ENCODE results near the gene EVI2B.
"Not testable (repeated sequence)": the region's sequence is repeated elsewhere in the genome, so short reads cannot be mapped to it uniquely, and the experiment has no call there.

EVI2B gene

DNA sequence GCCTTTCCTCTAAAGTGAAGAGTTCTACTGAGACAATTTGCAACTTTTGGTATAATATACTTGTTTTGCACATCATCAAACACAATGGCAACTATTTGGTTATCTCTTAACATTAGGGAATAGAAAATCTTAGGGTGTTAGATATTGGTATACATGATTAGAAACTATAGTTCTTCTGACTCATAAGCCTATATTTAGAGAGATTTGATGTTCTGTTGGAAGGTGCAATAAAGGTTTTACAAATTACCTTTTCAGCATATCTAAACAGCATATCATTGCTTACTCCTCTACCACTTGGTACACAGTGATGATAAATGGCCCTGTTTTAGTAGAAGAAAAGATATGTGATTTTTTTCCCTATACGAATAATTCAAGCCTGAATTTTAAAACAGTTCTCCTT, 6.2 kb downstream of the EVI2B start:
- Histone ChIP-seq H3K4me1 (ENCODE audit: control insufficient read depth, insufficient read depth, low read length) (peaks cover 16% of the 10 kb centered on the region), H3K4me3 (ENCODE audit: low read length) (no peak overlapping the region), H3K9ac (ENCODE audit: low read length) (no peak overlapping the region), H3K27me3 (ENCODE audit: control insufficient read depth, insufficient read depth, low read length) (no peaks in the 10 kb centered on the region), H3K9me3 (ENCODE audit: control insufficient read depth, low read length) (no peaks in the 10 kb centered on the region), H3K36me3 (ENCODE audit: control insufficient read depth, insufficient read depth, low read length) (no peaks in the 10 kb centered on the region)

DNA sequence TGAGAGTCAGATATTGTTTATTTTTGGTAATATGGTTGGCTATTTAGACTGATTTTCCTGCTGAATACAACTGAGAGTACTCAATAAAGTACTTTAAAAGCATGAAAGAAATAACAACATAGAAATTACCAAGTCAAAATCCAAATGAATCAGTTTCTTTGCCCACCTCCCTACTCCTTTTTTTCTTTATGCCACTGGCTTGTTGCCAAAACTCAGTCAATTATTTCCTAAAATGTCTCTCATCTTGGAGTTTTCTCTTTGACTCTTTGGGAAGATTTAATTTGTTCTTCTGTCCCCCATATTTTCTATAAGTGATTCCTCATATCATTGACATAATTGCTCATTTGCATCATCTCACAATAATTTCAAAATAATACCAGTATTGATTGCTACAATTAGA, 14.2 kb downstream of the EVI2B start:
- no peaks in the 10 kb centered on the region for H3K27me3 ChIP-seq (ENCODE audit: control insufficient read depth, insufficient read depth, low read length)
- H3K9me3 ChIP-seq (ENCODE audit: control insufficient read depth, low read length): no peaks in the 10 kb centered on the region
- H3K4me1 ChIP-seq (ENCODE audit: control insufficient read depth, insufficient read depth, low read length): no peaks in the 10 kb centered on the region
- H3K36me3 ChIP-seq (ENCODE audit: control insufficient read depth, insufficient read depth, low read length): no peaks in the 10 kb centered on the region
- no peak overlapping the region for H3K4me3 ChIP-seq (ENCODE audit: low read length)
- no peak overlapping the region for H3K9ac ChIP-seq (ENCODE audit: low read length)

DNA sequence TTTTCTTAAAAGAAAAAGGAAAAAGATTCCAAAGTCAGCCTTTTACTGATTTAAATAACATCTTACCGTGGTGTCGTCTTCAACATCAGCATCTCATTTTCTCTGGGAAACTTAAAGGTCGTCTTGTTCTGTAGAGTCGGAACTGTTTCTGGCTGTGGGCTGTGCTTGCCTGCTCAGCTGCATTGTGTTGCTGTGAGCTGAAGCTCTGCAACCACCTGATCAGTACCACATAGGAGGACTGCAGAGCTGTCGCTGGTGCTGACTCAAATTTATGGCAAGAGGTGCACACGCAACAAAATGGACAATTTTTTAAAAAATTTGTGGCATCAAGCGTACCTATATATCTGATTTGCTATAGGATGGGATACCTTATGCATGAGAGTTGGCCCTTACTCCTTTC, 16.8 kb downstream of the EVI2B start, which contains the start of gene OMG:
TSS of gene OMG (minus strand) at position 150 of the 400 bp plus-strand sequence. CDS start 908 bp downstream, outside the sequence.
- Histone ChIP-seq H3K9me3 (ENCODE audit: control insufficient read depth, low read length) (no peaks in the 10 kb centered on the region), H3K27me3 (ENCODE audit: control insufficient read depth, insufficient read depth, low read length) (no peaks in the 10 kb centered on the region), H3K9ac (ENCODE audit: low read length) (no peak within 1 kb of the TSS), H3K36me3 (ENCODE audit: control insufficient read depth, insufficient read depth, low read length) (no peaks in the 10 kb centered on the region), H3K4me3 (ENCODE audit: low read length) (no peak within 1 kb of the TSS), H3K4me1 (ENCODE audit: control insufficient read depth, insufficient read depth, low read length) (no peaks in the 10 kb centered on the region)

DNA sequence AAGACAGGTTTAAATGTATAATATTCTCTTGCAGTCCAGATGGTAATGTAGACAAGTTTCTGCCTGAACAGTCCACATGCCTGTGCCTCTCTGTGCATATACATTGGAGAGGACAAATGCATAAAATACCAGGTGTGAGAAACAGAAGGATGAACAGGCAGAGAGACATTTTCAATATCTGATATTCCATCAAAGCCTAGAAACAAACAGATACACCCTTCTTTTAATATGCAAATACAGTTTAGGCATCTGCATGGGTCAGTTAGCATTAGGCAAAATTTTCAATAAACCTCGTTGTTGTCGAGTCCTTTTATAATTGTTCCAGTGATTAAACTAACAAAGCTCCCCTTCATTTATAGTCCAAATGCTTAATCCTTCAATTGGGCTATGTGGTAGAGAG, 17.7 kb downstream of the EVI2B start:
- Histone ChIP-seq H3K4me1 (ENCODE audit: control insufficient read depth, insufficient read depth, low read length) (no peaks in the 10 kb centered on the region), H3K27me3 (ENCODE audit: control insufficient read depth, insufficient read depth, low read length) (no peaks in the 10 kb centered on the region), H3K36me3 (ENCODE audit: control insufficient read depth, insufficient read depth, low read length) (no peaks in the 10 kb centered on the region), H3K4me3 (ENCODE audit: low read length) (no peak overlapping the region), H3K9me3 (ENCODE audit: control insufficient read depth, low read length) (no peaks in the 10 kb centered on the region), H3K9ac (ENCODE audit: low read length) (no peak overlapping the region)

DNA sequence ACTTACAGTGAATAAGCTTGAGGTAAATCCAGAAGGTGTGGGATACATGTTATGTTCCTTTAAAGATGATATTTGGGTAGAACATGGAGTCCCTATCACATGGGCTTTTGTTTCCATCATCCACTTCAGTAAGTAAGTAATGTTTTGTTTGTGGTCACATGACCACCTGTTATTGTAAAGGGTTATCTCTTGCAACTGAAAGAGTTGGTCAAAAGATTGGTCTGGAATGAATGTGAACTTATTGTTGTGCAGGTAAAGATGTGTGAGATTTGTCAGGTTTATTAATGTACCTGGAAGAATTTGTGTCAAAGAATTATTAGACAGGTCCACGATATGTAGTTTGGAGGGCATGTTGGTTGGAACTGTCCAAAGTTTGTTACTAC, 18.4 kb downstream of the EVI2B start:
- no peak overlapping the region for H3K4me3 ChIP-seq (ENCODE audit: low read length)
- H3K9me3 ChIP-seq (ENCODE audit: control insufficient read depth, low read length): no peaks in the 10 kb centered on the region
- H3K9ac ChIP-seq (ENCODE audit: low read length): no peak overlapping the region
- no peaks in the 10 kb centered on the region for H3K36me3 ChIP-seq (ENCODE audit: control insufficient read depth, insufficient read depth, low read length)
- no peaks in the 10 kb centered on the region for H3K4me1 ChIP-seq (ENCODE audit: control insufficient read depth, insufficient read depth, low read length)
- H3K27me3 ChIP-seq (ENCODE audit: control insufficient read depth, insufficient read depth, low read length): no peaks in the 10 kb centered on the region

DNA sequence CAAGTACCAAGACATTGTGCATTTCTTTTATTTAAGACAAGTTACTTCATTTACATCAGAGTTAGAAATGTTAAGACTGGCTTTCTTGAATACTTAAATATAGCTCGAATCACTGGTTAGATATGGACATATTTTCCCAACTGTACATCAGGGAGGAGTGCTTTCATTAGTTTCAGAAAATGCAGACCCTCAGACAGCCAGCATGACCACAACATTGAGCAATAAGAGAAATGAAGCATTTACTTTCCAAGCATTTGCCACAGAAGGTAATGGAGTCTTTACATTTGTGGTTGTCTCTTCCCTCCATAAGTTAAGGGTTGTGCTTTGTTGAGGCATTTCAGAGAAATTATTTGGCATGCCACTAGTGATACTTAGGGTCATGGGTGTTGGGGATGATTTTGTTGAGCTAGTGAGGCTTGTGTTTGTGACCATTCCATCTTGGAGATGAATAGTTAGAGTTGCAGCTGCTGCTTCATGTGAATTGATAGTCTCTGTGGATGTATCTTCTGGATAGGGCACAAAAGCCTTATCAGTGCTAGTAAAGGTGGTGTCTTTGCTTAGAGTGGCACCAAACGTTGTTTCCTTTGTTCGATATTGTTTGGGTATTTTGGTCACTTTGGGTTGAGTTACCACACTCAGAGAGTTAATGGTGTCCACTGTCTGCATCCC, 18.9 kb downstream of the EVI2B start:
- Histone ChIP-seq H3K4me3 (ENCODE audit: low read length) (no peak overlapping the region), H3K4me1 (ENCODE audit: control insufficient read depth, insufficient read depth, low read length) (no peaks in the 10 kb centered on the region), H3K9me3 (ENCODE audit: control insufficient read depth, low read length) (no peaks in the 10 kb centered on the region), H3K36me3 (ENCODE audit: control insufficient read depth, insufficient read depth, low read length) (no peaks in the 10 kb centered on the region), H3K27me3 (ENCODE audit: control insufficient read depth, insufficient read depth, low read length) (no peaks in the 10 kb centered on the region), H3K9ac (ENCODE audit: low read length) (no peak overlapping the region)

DNA sequence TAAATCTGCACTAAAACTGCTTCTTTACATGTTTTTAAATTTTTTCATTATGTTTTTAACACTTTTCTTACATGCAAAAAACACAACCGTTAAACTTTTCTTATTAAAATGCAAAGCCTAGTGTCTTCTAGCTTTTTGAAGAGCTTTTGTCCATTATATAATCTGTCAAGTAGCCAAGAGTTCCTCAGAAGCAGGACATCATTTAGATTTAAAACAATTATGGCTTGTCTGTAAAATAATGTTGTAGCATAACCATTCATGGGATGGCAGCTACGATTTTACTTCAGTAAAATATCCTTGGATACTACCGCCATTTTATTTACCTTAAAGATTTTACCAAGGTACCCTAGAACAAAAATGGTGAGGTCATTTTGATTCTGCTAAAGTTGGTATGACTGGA, 19.6 kb downstream of the EVI2B start:
- no peak overlapping the region for H3K4me3 ChIP-seq (ENCODE audit: low read length)
- H3K9ac ChIP-seq (ENCODE audit: low read length): no peak overlapping the region
- H3K36me3 ChIP-seq (ENCODE audit: control insufficient read depth, insufficient read depth, low read length): no peaks in the 10 kb centered on the region
- no peaks in the 10 kb centered on the region for H3K4me1 ChIP-seq (ENCODE audit: control insufficient read depth, insufficient read depth, low read length)
- H3K9me3 ChIP-seq (ENCODE audit: control insufficient read depth, low read length): no peaks in the 10 kb centered on the region
- no peaks in the 10 kb centered on the region for H3K27me3 ChIP-seq (ENCODE audit: control insufficient read depth, insufficient read depth, low read length)

DNA sequence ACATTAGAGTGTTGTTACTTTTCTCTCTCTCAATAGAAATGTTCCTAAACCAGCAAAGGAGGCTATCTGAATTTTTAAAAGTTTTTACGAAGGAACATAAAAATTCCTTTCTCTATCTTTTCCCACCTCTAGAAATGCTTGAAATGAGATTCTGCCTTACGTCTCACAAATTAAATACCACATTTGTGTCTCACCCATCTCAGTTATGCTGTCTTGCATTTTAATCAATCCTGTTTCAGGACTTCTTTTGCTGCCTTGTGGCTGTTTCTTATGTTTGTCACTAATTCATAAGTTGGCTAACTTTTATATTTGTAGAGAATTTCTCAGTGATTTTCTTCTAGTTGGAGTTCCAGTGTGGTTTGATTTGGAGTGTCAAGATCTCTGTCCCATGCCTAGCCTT, 20.3 kb downstream of the EVI2B start:
- Histone ChIP-seq H3K9ac (ENCODE audit: low read length) (no peak overlapping the region), H3K27me3 (ENCODE audit: control insufficient read depth, insufficient read depth, low read length) (no peaks in the 10 kb centered on the region), H3K9me3 (ENCODE audit: control insufficient read depth, low read length) (no peaks in the 10 kb centered on the region), H3K4me3 (ENCODE audit: low read length) (no peak overlapping the region), H3K36me3 (ENCODE audit: control insufficient read depth, insufficient read depth, low read length) (no peaks in the 10 kb centered on the region), H3K4me1 (ENCODE audit: control insufficient read depth, insufficient read depth, low read length) (no peaks in the 10 kb centered on the region)

DNA sequence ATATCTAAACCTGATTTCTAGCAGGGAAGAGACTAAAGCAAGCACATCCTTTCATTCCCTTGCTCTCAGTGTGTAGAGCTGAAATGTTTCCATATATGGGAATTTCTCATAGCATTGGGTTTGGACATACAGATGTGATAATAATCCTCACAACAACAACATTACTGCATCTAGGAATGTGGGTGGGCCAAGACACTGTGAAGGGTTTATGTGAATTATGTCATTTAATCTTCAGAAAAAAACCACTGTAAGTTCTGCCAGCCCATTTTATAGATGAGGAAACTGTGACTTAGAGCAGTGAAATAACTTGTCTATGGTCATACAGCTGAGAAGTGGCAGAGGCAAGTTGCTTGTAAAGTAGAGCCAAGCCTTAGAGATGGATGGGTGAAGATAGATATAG, 22.0 kb downstream of the EVI2B start:
- no peak overlapping the region for H3K4me3 ChIP-seq (ENCODE audit: low read length)

DNA sequence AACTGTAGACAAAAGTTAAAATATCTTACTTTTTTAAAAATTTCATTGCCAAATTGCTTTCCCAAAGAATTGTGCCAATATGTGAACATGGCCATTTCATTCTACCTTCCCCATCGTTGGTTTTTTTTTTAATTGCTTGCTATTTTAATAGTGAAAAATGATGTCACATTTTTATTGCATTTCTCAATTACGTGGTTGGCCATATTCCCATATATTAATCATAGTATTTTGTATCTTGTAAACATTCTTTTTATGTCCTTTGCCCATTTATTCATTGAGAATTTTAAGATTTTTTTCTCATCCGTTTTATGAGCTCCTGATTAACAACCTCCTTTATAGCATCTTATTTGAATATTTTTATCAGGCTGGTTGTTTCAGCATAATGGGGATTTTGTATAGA, 24.1 kb downstream of the EVI2B start:
- Histone ChIP-seq H3K4me3 (ENCODE audit: low read length) (no peak overlapping the region), H3K9ac (ENCODE audit: low read length) (no peak overlapping the region), H3K27me3 (ENCODE audit: control insufficient read depth, insufficient read depth, low read length) (no peaks in the 10 kb centered on the region), H3K9me3 (ENCODE audit: control insufficient read depth, low read length) (no peaks in the 10 kb centered on the region), H3K36me3 (ENCODE audit: control insufficient read depth, insufficient read depth, low read length) (no peaks in the 10 kb centered on the region), H3K4me1 (ENCODE audit: control insufficient read depth, insufficient read depth, low read length) (no peaks in the 10 kb centered on the region)

More for the DNA sequence above, 22.0 kb downstream of the EVI2B start:
- H3K4me1 ChIP-seq (ENCODE audit: control insufficient read depth, insufficient read depth, low read length): no peaks in the 10 kb centered on the region
- no peaks in the 10 kb centered on the region for H3K36me3 ChIP-seq (ENCODE audit: control insufficient read depth, insufficient read depth, low read length)
- H3K27me3 ChIP-seq (ENCODE audit: control insufficient read depth, insufficient read depth, low read length): no peaks in the 10 kb centered on the region
- H3K9me3 ChIP-seq (ENCODE audit: control insufficient read depth, low read length): no peaks in the 10 kb centered on the region
- H3K9ac ChIP-seq (ENCODE audit: low read length): no peak overlapping the region

DNA sequence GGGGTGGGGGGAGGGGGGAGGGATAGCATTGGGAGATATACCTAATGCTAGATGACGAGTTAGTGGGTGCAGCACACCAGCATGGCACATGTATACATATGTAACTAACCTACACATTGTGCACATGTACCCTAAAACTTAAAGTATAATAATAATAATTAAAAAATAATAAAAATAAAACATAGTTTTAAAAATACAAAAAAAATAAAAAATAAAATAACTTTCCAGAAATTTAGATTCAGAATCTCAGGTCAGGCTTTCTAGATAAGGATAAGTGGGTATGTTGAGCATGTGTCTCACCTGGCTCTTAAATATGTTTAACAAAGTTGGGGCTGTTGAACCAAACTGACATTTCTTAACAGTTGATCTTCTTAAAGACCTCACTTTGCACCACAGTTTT, 25.9 kb downstream of the EVI2B start:
- H3K9me3 ChIP-seq (ENCODE audit: control insufficient read depth, low read length); H3K4me1 ChIP-seq (ENCODE audit: control insufficient read depth, insufficient read depth, low read length); H3K36me3 ChIP-seq (ENCODE audit: control insufficient read depth, insufficient read depth, low read length); H3K9ac ChIP-seq (ENCODE audit: low read length); H3K27me3 ChIP-seq (ENCODE audit: control insufficient read depth, insufficient read depth, low read length); H3K4me3 ChIP-seq (ENCODE audit: low read length): not testable (repeated sequence)

DNA sequence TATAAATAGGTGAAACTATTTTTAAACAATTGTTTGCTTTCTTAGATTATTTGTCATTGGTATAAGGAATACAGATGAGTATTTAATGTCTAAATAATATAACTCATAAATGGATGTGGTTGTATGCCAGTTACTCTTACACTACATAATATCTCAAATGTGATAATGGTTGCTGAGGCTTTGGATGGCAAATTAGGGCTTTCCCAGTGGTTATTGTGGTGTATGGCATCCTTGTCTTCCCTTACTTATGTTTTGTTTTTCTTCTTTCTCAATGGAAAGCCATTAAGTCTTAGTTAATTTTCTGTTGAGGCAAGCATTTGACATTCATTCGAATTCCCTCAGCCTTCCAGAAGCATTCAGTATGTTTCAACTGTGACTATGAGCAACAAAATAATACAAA, 27.3 kb downstream of the EVI2B start:
- no peaks in the 10 kb centered on the region for H3K4me1 ChIP-seq (ENCODE audit: control insufficient read depth, insufficient read depth, low read length)
- no peak overlapping the region for H3K9ac ChIP-seq (ENCODE audit: low read length)
- H3K9me3 ChIP-seq (ENCODE audit: control insufficient read depth, low read length): no peaks in the 10 kb centered on the region
- no peak overlapping the region for H3K4me3 ChIP-seq (ENCODE audit: low read length)
- no peaks in the 10 kb centered on the region for H3K27me3 ChIP-seq (ENCODE audit: control insufficient read depth, insufficient read depth, low read length)
- H3K36me3 ChIP-seq (ENCODE audit: control insufficient read depth, insufficient read depth, low read length): no peaks in the 10 kb centered on the region

DNA sequence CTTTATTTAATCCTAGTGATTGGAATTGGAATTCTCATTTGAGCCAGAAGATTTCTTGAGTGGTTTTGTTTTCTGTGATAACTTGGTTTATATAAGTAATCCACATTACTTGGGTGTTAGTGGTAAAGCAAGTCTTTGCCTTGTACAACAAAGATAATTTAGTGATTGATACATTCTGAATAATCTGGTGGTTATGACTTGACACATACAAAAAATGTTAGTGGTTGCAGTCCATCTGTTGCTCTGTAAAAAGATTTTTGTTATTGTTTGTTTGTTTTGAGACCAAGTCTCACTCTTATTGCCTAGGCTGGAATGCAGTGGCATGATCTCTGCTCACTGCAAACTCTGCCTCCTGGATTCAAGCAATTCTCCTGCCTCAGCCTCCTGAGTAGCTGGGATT, 30.0 kb downstream of the EVI2B start:
- Histone ChIP-seq H3K4me1 (ENCODE audit: control insufficient read depth, insufficient read depth, low read length) (no peaks in the 10 kb centered on the region), H3K4me3 (ENCODE audit: low read length) (no peak overlapping the region), H3K9ac (ENCODE audit: low read length) (no peak overlapping the region), H3K27me3 (ENCODE audit: control insufficient read depth, insufficient read depth, low read length) (no peaks in the 10 kb centered on the region), H3K9me3 (ENCODE audit: control insufficient read depth, low read length) (no peaks in the 10 kb centered on the region), H3K36me3 (ENCODE audit: control insufficient read depth, insufficient read depth, low read length) (no peaks in the 10 kb centered on the region)
